HepG2 (cell line): Measurements from ENCODE around the gene WNT3A. TPM values are rescaled to one million over a fixed set of nuclear protein-coding genes. Genes with fewer than 3 reads are reported as not detected.

Source experiments
- ATAC-seq: fragments of 200-7000 bp; cut with Tn5 transposase; 3 replicates; pipeline ENCODE4 v1.9.1; 2020; ENCODE audit warnings: mild to moderate bottlenecking, moderate library complexity
- BruUV-seq: library from RNA; stranded (reverse); fragments of 400-500 nt; replicated peaks from 2 replicates; lab custom pipeline; 2021; lab: Mats Ljungman, UMichigan
- CTCF ChIA-PET: fragments of 300-600 bp; formaldehyde crosslinking; extraction: SDS; loops from one replicate; lab custom pipeline; 2021; ENCODE audit warnings: low total read pairs, inconsistent platforms, low intra/inter-chr PET ratio; lab: Yijun Ruan, JAX
- POLR2A ChIA-PET: fragments of 350-600 bp; sonication (Branson Sonifier 250); formaldehyde crosslinking; loops from one replicate; lab custom pipeline; 2020; ENCODE audit warnings: antibody characterized with exemption, inconsistent platforms; lab: Yijun Ruan, JAX
- DNase-seq: peaks from one replicate; pipeline ENCODE4 v3.0.0-alpha.2; 2015; ENCODE audit warnings: low spot score
- FAIRE-seq: peaks from 3 replicates; lab custom pipeline; 2011; peaks lifted over from hg19 to GRCh38; lab: Jason Lieb, UNC
- H2AFZ ChIP-seq: one replicate; pipeline ENCODE4 v1.6.1; 2011; ENCODE audit warnings: low read length, inconsistent platforms
- H3K27ac ChIP-seq: fragments of 300-600 bp; 3 replicates; pipeline ENCODE4 v1.8.0; 2011; ENCODE audit warnings: mixed run types, mild to moderate bottlenecking, mixed read lengths, low read length, inconsistent platforms; ENCODE audit not compliant: insufficient read depth; ENCODE audit errors: extremely low read length
- H3K27me3 ChIP-seq, 2 experiments: fragments of 200-600 bp in 1 of 2; 2 replicates in 1 of 2; 3 replicates in 1 of 2; pipeline versions ENCODE4 v1.6.0 to v1.8.0; 2011; ENCODE audit warnings: low read length in 2 of 2, mild to moderate bottlenecking in 2 of 2, moderate library complexity in 2 of 2, inconsistent platforms in 1 of 2; ENCODE audit not compliant: insufficient read depth in 2 of 2, control insufficient read depth in 1 of 2
- H3K36me3 ChIP-seq, 2 experiments: fragments of 200-600 bp in 1 of 2; replicated peaks in 1 of 2; 2 replicates in 1 of 2; 3 replicates in 1 of 2; pipeline versions ENCODE4 v1.5.1 to v1.8.0; 2011; ENCODE audit warnings: low read length in 2 of 2, inconsistent platforms in 1 of 2; ENCODE audit not compliant: insufficient read depth in 2 of 2, control insufficient read depth in 1 of 2
- H3K4me1 ChIP-seq: 2 replicates; pipeline ENCODE4 v1.5.1; 2012; ENCODE audit warnings: low read length, inconsistent platforms; ENCODE audit not compliant: insufficient read depth
- H3K4me2 ChIP-seq: 2 replicates; pipeline ENCODE4 v1.6.0; 2011; ENCODE audit warnings: low read depth, low read length, inconsistent platforms
- H3K4me3 ChIP-seq, 3 experiments: fragments of 200-600 bp in 1 of 3; sonication (generic), shearing (Covaris generic) in 1 of 3; replicated peaks in 1 of 3; 2 replicates each; pipeline ENCODE4 v1.5.1; 2011 to 2016; ENCODE audit warnings: low read length in 3 of 3, inconsistent platforms in 2 of 3, low read depth in 2 of 3, mild to moderate bottlenecking in 2 of 3, control low read depth in 1 of 3, mixed read lengths in 1 of 3; ENCODE audit not compliant: insufficient read depth in 1 of 3
- H3K79me2 ChIP-seq: one replicate; pipeline ENCODE4 v1.6.1; 2011; ENCODE audit warnings: low read length, inconsistent platforms; ENCODE audit not compliant: insufficient read depth
- H3K9ac ChIP-seq: 2 replicates; pipeline ENCODE4 v1.6.0; 2011; ENCODE audit warnings: mild to moderate bottlenecking, low read depth, low read length, inconsistent platforms; ENCODE audit not compliant: insufficient read depth
- H3K9me3 ChIP-seq: 2 replicates; pipeline ENCODE4 v1.5.1; 2012; ENCODE audit warnings: mild to moderate bottlenecking, low read length
- H4K20me1 ChIP-seq: 2 replicates; pipeline ENCODE4 v1.6.0; 2011; ENCODE audit warnings: inconsistent platforms, mild to moderate bottlenecking, low read length, moderate library complexity; ENCODE audit not compliant: insufficient read depth
- MLXIP ChIP-seq: sonication (generic); formaldehyde crosslinking; IDR thresholded peaks from 2 replicates; pipeline ENCODE4 v1.9.0; 2021; ENCODE audit warnings: missing genetic modification reagents, borderline replicate concordance
- MNT ChIP-seq: fragments of 450-650 bp; IDR thresholded peaks from 2 replicates; pipeline ENCODE4 v1.6.1; 2016
- SKI ChIP-seq: fragments of 450-650 bp; IDR thresholded peaks from one replicate; pipeline ENCODE4 v1.6.1; 2018; ENCODE audit warnings: mild to moderate bottlenecking; ENCODE audit not compliant: partially characterized antibody
- TFDP1 ChIP-seq: IDR thresholded peaks from 2 replicates; pipeline ENCODE4 v1.6.1; 2016; ENCODE audit warnings: missing compliant biosample characterization, missing genetic modification reagents, borderline replicate concordance
- ZC3H13 ChIP-seq: sonication (generic); formaldehyde crosslinking; IDR thresholded peaks from 2 replicates; pipeline ENCODE4 v1.8.1; 2023; ENCODE audit warnings: mild to moderate bottlenecking, missing genetic modification reagents, moderate library complexity
- ZKSCAN8 ChIP-seq: IDR thresholded peaks from 2 replicates; pipeline ENCODE4 v1.6.1; 2016; ENCODE audit warnings: borderline replicate concordance, missing genetic modification reagents, missing compliant biosample characterization
- ZNF124 ChIP-seq: sonication (generic); formaldehyde crosslinking; IDR thresholded peaks from 2 replicates; pipeline ENCODE4 v1.4.0; 2020; ENCODE audit warnings: missing genetic modification reagents
- ZNF17 ChIP-seq: sonication (generic); formaldehyde crosslinking; IDR thresholded peaks from 2 replicates; pipeline ENCODE4 v1.5.0; 2020; ENCODE audit warnings: mild to moderate bottlenecking, missing genetic modification reagents
- ZNF550 ChIP-seq: sonication (generic); formaldehyde crosslinking; IDR thresholded peaks from 2 replicates; pipeline ENCODE4 v1.4.0; 2020; ENCODE audit warnings: mild to moderate bottlenecking, missing genetic modification reagents, borderline replicate concordance
- WGBS: methylation state at CpG from one replicate; pipeline ENCODE4 v1.1.6; 2017; ENCODE audit warnings: low lambda C conversion rate; 5-methylcytosine and 5-hydroxymethylcytosine counted together
- in situ Hi-C: cut with HindIII; loops from 2 replicates; pipeline ENCODE4 v1.10.0; 2017; ENCODE audit warnings: low pct_unique_long_range_greater_than_20kb; ENCODE audit not compliant: extremely low pct_ligation_motif_present
- intact Hi-C: fragments of 100-400 bp; cut with micrococcal nuclease; formaldehyde crosslinking; loops from one replicate; pipeline ENCODE4 v1.10.0; 2022; ENCODE audit not compliant: unreplicated experiment
- polyA plus RNA-seq, 8 experiments: library from polyadenylated mRNA; depleted of rRNA in 3 of 8; stranded (reverse) in 7 of 8; unstranded in 1 of 8; fragments of >200 nt; fragmentation: Illumina TruSeq in 4 of 8; extraction: Trizol in 4 of 8; gene quantifications; 2 replicates each; pipeline versions ENCODE4 v1.2.1 to v1.2.3, GENCODE V29; 2011 to 2016; ENCODE audit warnings: low read depth in 4 of 8, missing spikeins in 1 of 8, mixed read lengths in 1 of 8; ENCODE audit not compliant: insufficient read depth in 1 of 8
- total RNA-seq, 5 experiments: library from RNA; depleted of rRNA; stranded (reverse); fragments of >200 nt; fragmentation: Illumina TruSeq; extraction: Trizol; gene quantifications; 2 replicates each; pipeline ENCODE4 v1.2.3, GENCODE V29; 2016; ENCODE audit warnings: low read depth in 1 of 5

Gene WNT3A
- total and polyA plus RNA-seq, 2 of the 13 experiments (the other 11 are each of a cell fraction or from before 2014, with no cell fraction given) = not detected

- POLR2A ChIA-PET = no interaction called here
- intact Hi-C loops = no loop called here
- TF ChIP-seq ZKSCAN8 (CRISPR knock-in tag) = no peak
- no peak for TF ChIP-seq MNT
- TF ChIP-seq MLXIP (CRISPR knock-in tag) = no peak
- no peak for TF ChIP-seq SKI
- no peak for TF ChIP-seq ZNF550
- no peak for TF ChIP-seq ZNF17
- TF ChIP-seq TFDP1 (CRISPR knock-in tag) = no peak
- TF ChIP-seq ZNF124 (CRISPR knock-in tag) = no peak
- TF ChIP-seq ZC3H13 = no peak
- TF ChIP-seq, all 625 proteins: peak for 0
- peaks cover 27% of the 10 kb centered on the region for H3K79me2 ChIP-seq
- no peak overlapping the region for H3K27ac ChIP-seq
- H3K9ac ChIP-seq = no peak overlapping the region
- CTCF ChIA-PET = no interaction called here
- H3K4me1 ChIP-seq = peaks cover 8% of the 10 kb centered on the region
- no peaks in the 10 kb centered on the region for H3K9me3 ChIP-seq
- no peak for FAIRE-seq
- WGBS = 82% methylated on average over 5 of the region's 7 CpGs
- peaks cover 3 to 22% of the 10 kb centered on the region in 2 experiments; a peak in 3 of 5 replicates for H3K27me3 ChIP-seq
- no peaks in the 10 kb centered on the region for H3K36me3 ChIP-seq
- no TSS peak for BruUV-seq
- no peak overlapping the region for H2AFZ ChIP-seq
- no peak overlapping the region for H3K4me2 ChIP-seq
- peaks cover 7% of the 10 kb centered on the region for H4K20me1 ChIP-seq
- in situ Hi-C loops = loop anchor here (5.0 kb wide), 1 partner anchor 77 kb away; no protein-coding TSS in a partner anchor
- DNase-seq = no peak
- ATAC-seq = no peak
- no peak overlapping the region for H3K4me3 ChIP-seq
Measured at GRCh38 chr1:228079013-228079412, 72.2 kb downstream of the WNT3A start.
